HS-27A (cell line): Measurements from ENCODE around the gene PI4KA.
A peak's percentile ranks its signal among the peaks of the same experiment; 100 is the strongest.

Experiments used
- DNase-seq: peaks from one replicate; pipeline ENCODE4 v3.0.0-alpha.2; 2012; ENCODE audit warnings: low read depth, missing footprints

PI4KA gene

DNA sequence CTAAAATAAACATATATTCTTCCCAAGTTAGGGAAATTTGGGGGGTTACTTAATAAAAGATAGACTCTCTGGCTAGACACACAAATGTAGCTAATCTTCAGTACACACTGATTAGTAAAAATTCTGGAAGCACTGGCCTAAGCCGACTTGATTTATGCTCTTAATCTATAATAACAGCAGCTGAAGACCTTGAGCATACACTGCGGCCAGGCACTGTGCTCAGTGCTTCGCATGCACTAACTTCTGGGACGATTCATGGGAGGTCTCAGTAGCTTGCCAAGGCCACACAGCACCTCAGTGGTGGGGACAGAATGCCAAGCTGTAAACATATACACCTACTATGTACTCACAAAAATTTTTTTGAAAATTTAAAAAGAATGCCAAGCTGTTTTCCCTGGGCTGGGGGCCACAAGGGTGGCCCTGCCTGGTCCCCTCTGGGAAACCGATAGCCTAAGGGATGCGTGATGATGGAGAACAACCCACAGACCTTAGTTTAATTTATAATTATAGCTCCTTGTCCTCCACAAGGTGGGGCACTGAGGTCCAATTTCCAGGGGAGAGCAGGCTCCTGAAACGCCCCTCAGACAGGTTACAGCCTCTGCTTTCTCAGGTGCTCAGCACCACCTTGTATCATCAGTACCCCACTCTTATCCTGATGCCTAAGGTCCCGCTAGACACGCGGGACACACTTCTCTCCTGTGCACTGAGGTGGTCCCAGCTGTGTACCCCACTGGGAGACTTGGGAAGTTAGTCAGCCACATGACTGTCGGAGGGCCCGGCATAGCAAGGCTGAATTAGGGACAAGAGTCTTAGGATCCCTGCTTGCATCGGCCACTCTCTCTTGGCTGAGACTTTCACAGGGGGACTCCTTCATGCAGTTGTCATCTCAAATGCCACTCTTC lies 64.6 kb downstream of the PI4KA start:
- DNase-seq: no peak

DNA sequence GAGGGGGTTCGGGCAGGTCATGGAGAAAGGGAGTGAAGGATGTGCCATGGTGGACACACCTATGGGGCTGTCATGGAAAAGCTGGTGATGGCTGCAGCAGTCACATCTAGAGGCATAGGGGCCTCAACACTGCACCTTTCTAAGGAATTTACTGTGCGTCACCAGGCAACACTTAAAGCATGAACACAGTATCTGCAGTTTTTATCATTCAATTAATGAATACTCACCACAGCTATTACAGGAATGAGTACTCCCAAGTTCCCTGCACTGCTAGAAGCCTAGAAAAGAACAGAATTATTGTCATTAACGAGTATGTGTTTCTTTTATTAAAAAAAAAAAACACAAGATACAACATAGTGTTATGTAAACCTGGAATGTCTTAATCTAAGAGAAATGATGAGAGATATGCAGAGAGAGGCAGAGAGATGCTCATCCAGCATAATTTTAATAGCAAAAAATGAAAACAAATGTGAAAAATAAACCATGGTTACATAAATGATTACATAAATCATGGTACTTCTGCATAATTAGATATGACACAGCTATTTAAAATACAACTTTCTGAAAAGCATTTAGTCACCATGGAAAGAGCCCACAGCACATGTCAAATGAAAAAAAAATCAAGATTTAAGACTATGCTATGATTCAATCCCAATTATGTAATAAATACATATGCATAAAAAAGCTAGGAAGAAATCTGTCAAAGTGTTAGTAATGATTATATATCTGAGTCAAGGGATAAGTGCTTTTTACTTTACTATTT lies 65.5 kb downstream of the PI4KA start:
- no peak for DNase-seq

DNA sequence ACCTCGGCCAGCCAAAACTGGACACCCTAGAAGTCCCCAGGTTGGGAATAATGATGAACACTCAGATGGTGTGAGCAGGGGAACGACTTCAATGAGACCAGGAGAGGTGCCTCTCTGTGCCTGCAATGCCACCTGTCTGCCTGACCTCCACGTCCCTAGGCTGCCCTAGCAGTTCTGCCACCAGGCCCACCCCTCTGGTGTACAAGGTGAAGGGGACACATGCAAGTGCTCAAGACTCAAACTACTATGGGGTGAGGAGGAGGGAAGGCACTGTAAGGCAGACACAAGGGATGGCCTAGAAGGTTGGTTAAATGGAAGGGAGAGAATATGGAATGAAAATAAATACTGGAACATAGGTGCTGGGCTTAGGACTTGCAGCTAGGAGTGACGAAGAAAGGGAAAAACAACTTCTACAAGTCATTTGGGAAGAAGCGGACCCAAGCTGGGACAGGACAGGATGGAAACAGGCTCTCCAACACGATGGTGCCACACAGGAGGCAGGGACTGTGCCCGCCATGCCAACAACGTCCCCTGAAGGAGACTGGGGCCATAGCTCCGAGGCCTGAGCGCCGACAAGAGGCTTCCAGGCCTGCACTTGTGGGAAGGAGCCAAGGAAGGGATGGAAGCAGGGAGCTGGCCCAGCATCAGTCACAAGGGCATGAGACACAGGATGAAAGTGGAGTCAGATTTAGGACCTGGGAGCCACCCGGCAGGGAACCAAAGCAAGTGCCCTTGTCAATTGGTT lies 66.2 kb downstream of the PI4KA start:
- no peak for DNase-seq

GRCh38 chr22:20788627-20789344 lies 69.8 kb downstream of the PI4KA start:
- no peak for DNase-seq

GRCh38 chr22:20787746-20788626 lies 70.6 kb downstream of the PI4KA start:
- no peak for DNase-seq

DNA sequence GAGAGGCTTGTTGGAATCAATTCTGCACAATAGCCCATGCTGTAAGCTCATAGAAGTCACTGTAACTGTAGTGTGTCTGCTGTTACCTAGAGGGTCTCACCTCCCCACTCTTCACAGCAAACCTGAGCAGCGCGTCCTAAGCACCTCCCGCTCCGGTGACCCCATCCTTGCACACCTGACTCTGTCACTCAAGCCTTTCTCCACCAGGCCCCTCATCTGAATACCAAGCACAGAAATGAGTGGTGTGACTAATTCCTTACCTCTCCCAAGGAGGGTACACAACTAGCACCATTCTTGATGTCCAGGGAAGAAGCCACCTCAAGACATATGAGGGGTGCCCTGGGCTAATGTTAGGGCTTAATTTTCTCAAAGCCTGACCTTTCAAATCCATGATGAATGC lies 71.4 kb downstream of the PI4KA start:
- no peak for DNase-seq

DNA sequence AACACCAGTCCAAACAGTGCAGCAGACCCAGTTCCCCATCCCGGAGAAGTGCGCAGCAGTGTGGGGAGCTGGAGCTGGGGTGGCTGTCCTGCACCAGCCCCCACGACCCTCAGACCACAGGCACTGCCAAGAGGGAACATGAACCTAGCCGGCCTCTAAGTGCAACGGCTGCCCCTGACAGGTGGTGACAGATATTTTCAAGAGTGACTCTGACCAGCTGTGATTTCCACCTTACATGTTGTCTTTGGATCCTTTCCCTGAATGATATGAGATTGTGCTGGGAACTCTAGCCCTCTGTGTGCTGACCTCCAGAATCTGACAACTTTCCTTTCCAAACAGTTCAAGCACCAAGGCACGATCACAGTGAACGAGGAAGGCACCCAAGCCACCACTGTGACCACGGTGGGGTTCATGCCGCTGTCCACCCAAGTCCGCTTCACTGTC lies 72.1 kb downstream of the PI4KA start:
- no peak for DNase-seq

DNA sequence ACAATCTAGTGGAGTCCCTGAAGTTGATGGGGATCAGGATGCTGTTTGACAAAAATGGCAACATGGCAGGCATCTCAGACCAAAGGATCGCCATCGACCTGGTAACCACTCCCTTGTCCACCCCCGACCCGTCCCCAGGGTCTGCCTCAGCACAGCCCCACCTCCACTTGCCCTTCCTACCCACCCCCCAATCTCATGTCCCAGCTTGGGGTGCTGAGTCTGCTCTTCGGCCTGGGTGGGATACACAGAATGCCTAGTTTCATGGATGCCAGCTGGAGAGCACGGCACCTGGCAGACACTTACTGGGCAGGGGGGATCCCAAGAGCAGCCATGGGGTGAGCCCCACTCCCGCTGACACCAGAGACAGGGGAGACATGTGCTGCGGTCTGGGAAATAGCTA lies 72.6 kb downstream of the PI4KA start:
- DNase-seq: no peak

DNA sequence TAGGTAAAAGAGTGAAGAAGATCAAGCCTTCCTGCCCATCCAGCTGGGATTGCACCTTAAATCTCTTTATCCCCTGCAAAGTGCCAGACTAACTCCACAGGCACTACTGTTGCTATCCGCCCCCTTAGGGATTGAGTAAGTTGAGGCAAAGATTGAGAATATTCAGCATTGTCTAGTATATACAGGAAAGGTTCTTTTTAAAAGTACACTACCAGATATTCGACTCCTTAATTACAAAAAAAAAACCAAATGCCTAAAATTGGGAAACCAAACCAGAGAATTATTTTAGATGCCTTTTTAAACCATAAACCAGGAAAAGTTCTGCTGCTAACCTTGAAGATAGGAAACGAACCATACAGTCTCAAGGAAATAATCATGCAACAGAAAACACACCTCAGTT lies 73.2 kb downstream of the PI4KA start:
- DNase-seq: no peak

DNA sequence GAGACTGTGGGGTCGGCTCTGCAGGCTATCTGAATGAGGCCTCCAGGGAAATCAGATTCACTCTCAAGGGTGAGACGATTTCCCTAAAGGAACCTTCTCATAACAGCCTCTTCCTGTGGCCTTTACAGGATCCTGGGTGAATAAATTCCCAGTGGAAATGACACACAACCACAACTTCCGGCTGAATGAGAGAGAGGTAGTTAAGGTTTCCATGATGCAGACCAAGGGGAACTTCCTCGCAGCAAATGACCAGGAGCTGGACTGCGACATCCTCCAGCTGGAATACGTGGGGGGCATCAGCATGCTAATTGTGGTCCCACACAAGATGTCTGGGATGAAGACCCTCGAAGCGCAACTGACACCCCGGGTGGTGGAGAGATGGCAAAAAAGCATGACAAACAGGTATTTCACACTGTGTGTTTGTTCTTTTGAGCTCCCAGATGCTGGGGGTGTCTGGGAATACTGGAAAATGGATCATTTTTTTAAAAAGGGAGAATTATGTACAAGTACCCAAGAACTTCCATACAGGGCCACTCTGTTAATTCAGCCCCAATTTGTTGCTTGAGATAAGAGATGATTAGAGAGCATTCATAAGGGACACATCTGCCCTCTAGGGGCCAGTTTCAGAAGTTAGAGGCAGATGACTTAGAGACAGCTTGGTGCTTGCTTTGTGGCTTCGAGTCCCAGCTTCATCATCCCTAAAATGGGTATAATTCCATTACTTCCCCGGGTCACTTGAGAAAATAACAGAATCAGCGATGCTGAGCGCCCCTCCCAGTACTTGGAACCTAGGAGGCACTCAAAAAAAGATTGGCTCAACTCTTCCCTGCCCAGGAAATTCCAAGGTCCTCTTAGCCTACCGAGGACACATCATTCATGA lies 74.5 kb downstream of the PI4KA start:
- DNase-seq: peak; percentile 9

DNA sequence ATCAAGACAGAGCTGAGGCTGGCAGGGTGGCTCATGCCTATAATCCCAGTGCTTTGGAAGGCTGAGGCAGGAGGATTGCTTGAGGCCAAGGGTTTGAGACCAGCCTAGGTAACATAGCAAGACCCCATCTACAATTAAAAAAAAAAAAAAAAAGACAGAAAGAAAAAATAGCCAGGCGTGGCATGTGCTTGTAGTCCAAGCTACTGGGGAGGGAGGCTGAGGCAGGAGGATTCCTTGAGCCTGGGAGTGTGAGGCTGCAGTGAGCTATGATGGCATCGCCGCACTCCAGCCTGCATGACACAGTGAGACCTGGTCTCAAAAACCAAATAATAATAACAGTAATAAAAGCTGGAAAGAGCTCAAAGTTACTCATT lies 75.3 kb downstream of the PI4KA start:
- no peak for DNase-seq

DNA sequence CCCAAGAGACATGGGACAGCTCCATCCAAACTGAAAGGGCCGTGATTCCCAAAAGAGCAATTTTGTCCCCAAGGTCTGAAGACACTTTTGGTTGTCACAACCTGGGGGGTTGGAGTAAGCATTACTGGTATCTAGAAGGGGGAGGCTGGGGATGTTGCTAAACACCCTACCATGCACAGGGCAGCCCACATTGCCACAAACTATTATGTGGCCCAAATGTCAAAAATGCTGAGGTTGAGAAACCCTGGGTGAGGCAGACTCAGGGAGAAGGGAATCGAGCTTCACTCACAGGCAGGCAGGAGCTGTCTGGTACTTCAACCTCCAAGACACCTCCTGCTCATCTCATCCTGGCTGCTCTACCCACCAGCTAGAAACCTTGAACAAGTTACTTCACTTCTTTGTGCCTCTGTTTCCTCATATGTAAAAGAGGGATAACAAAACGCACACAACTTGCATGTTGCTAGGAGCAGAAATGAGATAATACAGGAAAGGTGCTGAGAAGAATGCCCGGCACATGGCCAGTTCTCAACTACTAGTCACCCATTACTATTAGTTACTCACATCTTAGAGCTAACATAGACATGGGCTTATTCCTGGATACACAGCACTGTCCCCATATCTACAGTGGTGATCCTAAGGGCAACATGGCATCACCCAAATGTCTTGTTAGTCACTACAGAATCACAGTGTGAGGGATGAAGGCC lies 75.9 kb downstream of the PI4KA start:
- DNase-seq: no peak

DNA sequence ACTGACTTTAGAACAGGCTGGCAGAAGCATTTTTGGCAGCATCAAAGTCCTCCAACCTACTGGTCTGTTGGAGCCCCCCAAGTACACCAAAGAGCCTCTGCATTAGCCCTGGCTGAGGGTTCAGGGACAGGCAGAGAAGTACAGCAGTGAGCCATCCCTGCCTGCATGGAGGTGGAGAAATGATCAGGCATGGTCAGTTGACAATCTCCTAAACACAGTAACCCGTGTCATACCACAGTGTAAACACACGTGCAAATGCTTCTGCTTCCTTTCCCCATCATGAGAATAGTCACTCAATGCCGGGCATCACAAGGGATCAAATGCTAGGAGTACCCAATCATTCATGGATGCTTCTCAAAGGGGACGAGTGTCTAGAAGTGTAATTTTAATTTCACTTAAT lies 76.5 kb downstream of the PI4KA start:
- DNase-seq: no peak

DNA sequence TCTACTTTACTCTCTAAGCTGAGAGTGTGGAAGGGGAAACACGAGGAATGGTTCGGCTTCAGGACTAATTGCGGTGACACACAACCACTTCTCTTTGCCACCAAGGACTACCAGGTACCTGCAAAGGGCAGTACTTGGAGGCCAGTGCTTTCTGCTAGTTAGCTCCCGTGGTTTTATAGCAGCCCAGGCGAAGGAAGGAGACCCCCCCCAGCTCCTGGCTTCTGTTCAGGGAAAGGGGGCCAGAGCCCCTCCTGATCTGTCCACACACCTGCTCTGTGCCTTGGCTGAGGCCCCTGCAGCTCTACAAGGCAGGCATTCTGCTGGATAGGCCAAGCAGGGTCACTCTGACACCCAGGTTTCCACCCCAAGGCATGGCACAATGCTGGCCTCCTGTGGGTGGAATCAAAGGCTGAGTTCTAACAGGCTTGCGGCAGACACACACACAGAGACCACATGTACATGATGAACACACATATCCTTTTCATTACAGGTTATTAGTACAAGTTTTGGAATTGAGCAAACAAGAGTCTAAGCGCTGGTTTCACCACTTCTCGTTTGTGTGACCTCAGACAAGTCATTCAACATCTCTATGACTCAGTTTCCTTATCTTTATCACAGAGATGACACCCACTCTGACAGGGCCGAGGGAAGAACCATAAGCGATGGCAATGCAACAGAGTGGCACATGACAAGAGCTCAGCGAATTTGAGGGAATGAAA lies 77.2 kb downstream of the PI4KA start:
- DNase-seq: no peak

GRCh38 chr22:20779818-20780158 lies 78.8 kb downstream of the PI4KA start:
- DNase-seq: no peak

DNA sequence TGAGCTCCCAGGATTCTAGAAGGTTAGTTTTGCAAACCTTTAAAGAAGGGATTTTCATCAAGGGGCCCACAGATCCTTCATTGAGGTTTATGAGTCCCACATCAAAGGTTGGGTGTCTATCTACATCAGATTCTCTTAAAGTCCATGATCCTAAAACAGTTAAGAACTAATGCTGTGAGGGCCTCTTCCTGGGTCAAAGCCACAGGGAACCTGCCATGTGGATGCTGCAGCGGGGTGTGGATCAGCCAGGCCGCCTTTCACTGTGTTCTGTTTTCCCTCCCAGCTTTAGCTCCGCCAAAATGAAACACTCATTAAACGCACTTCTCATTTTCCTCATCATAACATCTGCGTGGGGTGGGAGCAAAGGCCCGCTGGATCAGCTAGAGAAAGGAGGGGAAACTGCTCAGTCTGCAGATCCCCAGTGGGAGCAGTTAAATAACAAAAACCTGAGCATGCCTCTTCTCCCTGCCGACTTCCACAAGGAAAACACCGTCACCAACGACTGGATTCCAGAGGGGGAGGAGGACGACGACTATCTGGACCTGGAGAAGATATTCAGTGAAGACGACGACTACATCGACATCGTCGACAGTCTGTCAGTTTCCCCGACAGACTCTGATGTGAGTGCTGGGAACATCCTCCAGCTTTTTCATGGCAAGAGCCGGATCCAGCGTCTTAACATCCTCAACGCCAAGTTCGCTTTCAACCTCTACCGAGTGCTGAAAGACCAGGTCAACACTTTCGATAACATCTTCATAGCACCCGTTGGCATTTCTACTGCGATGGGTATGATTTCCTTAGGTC lies 79.4 kb downstream of the PI4KA start:
- DNase-seq: no peak

DNA sequence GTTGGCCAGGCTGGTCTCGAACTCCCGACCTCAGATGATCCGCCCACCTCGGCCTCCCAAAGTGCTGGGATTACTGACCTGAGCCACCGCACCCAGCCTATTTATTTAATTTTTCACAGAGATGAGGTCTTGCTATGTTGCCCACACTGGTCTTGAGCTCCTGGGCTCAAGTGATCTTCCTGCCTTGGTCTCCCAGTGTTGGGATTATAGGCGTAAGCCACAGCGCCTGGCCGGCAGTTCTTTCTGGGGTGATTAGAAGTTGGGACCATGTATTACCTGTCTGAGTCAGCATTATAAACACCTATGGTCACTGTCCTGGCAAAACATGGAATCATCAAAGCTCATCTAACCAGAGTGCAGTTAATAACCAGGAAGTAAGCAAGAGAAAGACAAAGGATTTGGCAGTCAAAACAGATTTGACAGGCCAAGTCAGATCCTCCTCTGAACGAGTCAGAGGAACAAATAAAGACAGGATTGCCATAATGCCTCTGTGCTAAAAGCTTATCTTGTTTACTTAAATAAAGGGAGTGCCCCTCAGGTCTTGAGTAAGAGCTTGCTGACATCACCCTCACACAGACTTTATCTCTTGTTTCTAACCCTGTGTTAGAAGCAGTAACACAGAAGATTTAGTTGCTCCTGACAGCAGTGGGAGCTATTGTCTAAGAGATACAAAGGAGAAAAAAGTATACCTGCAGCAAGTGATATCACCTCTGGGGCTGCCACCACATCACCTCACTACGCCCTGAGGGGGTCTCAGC lies 81.0 kb downstream of the PI4KA start:
- no peak for DNase-seq
